H9 (cell line): ENCODE measurements around the gene VIPR2. TPM values are rescaled to one million over a fixed set of nuclear protein-coding genes. Genes with fewer than 3 reads are reported as not detected.

Experiments
- DNase-seq: peaks from one replicate; pipeline ENCODE4 v3.0.0-alpha.2; 2017
- H2AFZ ChIP-seq: one replicate; pipeline ENCODE4 v1.6.1; 2013; ENCODE audit warnings: mild to moderate bottlenecking, low read length, control low read depth, moderate library complexity
- H2AK5ac ChIP-seq: 2 replicates; pipeline ENCODE4 v1.6.1; 2013; ENCODE audit warnings: low read length, control low read depth, mixed read lengths; ENCODE audit not compliant: insufficient read length
- H2BK120ac ChIP-seq: one replicate; pipeline ENCODE4 v1.6.1; 2013; ENCODE audit warnings: low read depth, mild to moderate bottlenecking, low read length, control low read depth, inconsistent platforms; ENCODE audit not compliant: poor library complexity, severe bottlenecking
- H2BK12ac ChIP-seq: 2 replicates; pipeline ENCODE4 v1.6.1; 2013; ENCODE audit warnings: low read length, control low read depth, mixed read lengths, low read depth; ENCODE audit not compliant: insufficient read length
- H2BK15ac ChIP-seq: 2 replicates; pipeline ENCODE4 v1.6.1; 2013; ENCODE audit warnings: low read depth, low read length, control low read depth
- H2BK20ac ChIP-seq: one replicate; pipeline ENCODE4 v1.6.1; 2013; ENCODE audit warnings: low read depth, mild to moderate bottlenecking, low read length, control low read depth, inconsistent platforms; ENCODE audit not compliant: poor library complexity, severe bottlenecking
- H2BK5ac ChIP-seq: 2 replicates; pipeline ENCODE4 v1.6.1; 2013; ENCODE audit warnings: low read length, control low read depth, mixed read lengths; ENCODE audit not compliant: insufficient read length
- H3K14ac ChIP-seq: 2 replicates; pipeline ENCODE4 v1.6.1; 2013; ENCODE audit warnings: low read length, control low read depth; ENCODE audit not compliant: insufficient read depth
- H3K18ac ChIP-seq: 2 replicates; pipeline ENCODE4 v1.6.1; 2013; ENCODE audit warnings: low read depth, mild to moderate bottlenecking, mixed read lengths, low read length, control low read depth; ENCODE audit not compliant: insufficient read length
- H3K23ac ChIP-seq: 2 replicates; pipeline ENCODE4 v1.6.1; 2013; ENCODE audit warnings: low read length, control low read depth, mixed read lengths, low read depth; ENCODE audit not compliant: insufficient read length
- H3K23me2 ChIP-seq: 2 replicates; pipeline ENCODE4 v1.6.1; 2013; ENCODE audit warnings: low read depth, mild to moderate bottlenecking, mixed read lengths, low read length, control low read depth; ENCODE audit not compliant: insufficient read length, poor library complexity, severe bottlenecking
- H3K27ac ChIP-seq: 2 replicates; pipeline ENCODE4 v1.5.1; 2013; ENCODE audit warnings: low read length, control low read depth, mixed read lengths, low read depth; ENCODE audit not compliant: insufficient read length
- H3K27me3 ChIP-seq: 2 replicates; pipeline ENCODE4 v1.6.1; 2013; ENCODE audit warnings: low read length, control low read depth, inconsistent platforms; ENCODE audit not compliant: insufficient read depth
- H3K4ac ChIP-seq: 2 replicates; pipeline ENCODE4 v1.6.1; 2013; ENCODE audit warnings: low read depth, mild to moderate bottlenecking, control low read depth, inconsistent platforms, low read length, moderate library complexity
- H3K4me1 ChIP-seq: 2 replicates; pipeline ENCODE4 v1.6.1; 2013; ENCODE audit warnings: low read length, control low read depth, inconsistent platforms; ENCODE audit not compliant: insufficient read depth
- H3K4me2 ChIP-seq: 2 replicates; pipeline ENCODE4 v1.6.1; 2013; ENCODE audit warnings: low read length, control low read depth, mixed read lengths; ENCODE audit not compliant: insufficient read length, insufficient read depth
- H3K56ac ChIP-seq: 2 replicates; pipeline ENCODE4 v1.6.1; 2013; ENCODE audit warnings: low read depth, mild to moderate bottlenecking, mixed read lengths, low read length, control low read depth; ENCODE audit not compliant: insufficient read length
- H3K79me1 ChIP-seq: 2 replicates; pipeline ENCODE4 v1.6.1; 2013; ENCODE audit warnings: low read depth, mild to moderate bottlenecking, moderate library complexity, low read length, control low read depth, inconsistent platforms; ENCODE audit not compliant: insufficient read depth, poor library complexity, severe bottlenecking
- H3K79me2 ChIP-seq: 2 replicates; pipeline ENCODE4 v1.6.1; 2013; ENCODE audit warnings: low read length, control low read depth, inconsistent platforms; ENCODE audit not compliant: insufficient read depth
- H3K9ac ChIP-seq: 2 replicates; pipeline ENCODE4 v1.6.1; 2013; ENCODE audit warnings: low read length, control low read depth, mixed read lengths; ENCODE audit not compliant: insufficient read length; ENCODE audit errors: extremely low read depth
- H3K9me3 ChIP-seq: one replicate; pipeline ENCODE4 v1.6.1; 2013; ENCODE audit warnings: low read depth, low read length, inconsistent platforms; ENCODE audit not compliant: control insufficient read depth
- H3T11ph ChIP-seq: one replicate; pipeline ENCODE4 v1.6.1; 2013; ENCODE audit warnings: mild to moderate bottlenecking, low read length, control low read depth, inconsistent platforms
- H4K20me1 ChIP-seq: one replicate; pipeline ENCODE4 v1.6.1; 2013; ENCODE audit not compliant: control insufficient read depth, insufficient read length, insufficient read depth
- H4K5ac ChIP-seq: 2 replicates; pipeline ENCODE4 v1.6.1; 2013; ENCODE audit warnings: low read depth, mild to moderate bottlenecking, mixed read lengths, low read length, control low read depth; ENCODE audit not compliant: insufficient read length
- H4K8ac ChIP-seq: replicated peaks from 2 replicates; pipeline ENCODE4 v1.6.1; 2013; ENCODE audit warnings: low read length, control low read depth, mixed read lengths, low read depth; ENCODE audit not compliant: insufficient read length
- H4K91ac ChIP-seq: 2 replicates; pipeline ENCODE4 v1.6.1; 2013; ENCODE audit warnings: low read depth, mild to moderate bottlenecking, moderate library complexity, mixed read lengths, low read length, control low read depth; ENCODE audit not compliant: insufficient read length
- H3K27ac Mint-ChIP-seq, 3 experiments: 2 replicates in 2 of 3; 3 replicates in 1 of 3; pipeline ENCODE4 v1.8.0; 2020 to 2021; ENCODE audit warnings: mixed read lengths in 3 of 3, mild to moderate bottlenecking in 1 of 3, moderate library complexity in 1 of 3
- H3K27me3 Mint-ChIP-seq: 2 replicates; pipeline ENCODE4 v1.8.0; 2021; ENCODE audit warnings: low read depth, mild to moderate bottlenecking, moderate library complexity, mixed read lengths
- H3K36me3 Mint-ChIP-seq, 3 experiments: 2 replicates in 2 of 3; 3 replicates in 1 of 3; pipeline ENCODE4 v1.8.0; 2020 to 2021; ENCODE audit warnings: low read depth in 3 of 3, mixed read lengths in 3 of 3; ENCODE audit not compliant: insufficient read depth in 1 of 3
- H3K4me1 Mint-ChIP-seq, 2 experiments: 2 replicates each; pipeline ENCODE4 v1.8.0; 2020; ENCODE audit warnings: mixed read lengths in 2 of 2
- H3K4me3 Mint-ChIP-seq, 2 experiments: 2 replicates in 1 of 2; 3 replicates in 1 of 2; pipeline ENCODE4 v1.8.0; 2020 to 2021; ENCODE audit warnings: mild to moderate bottlenecking in 2 of 2, mixed read lengths in 2 of 2, moderate library complexity in 1 of 2
- H3K9me3 Mint-ChIP-seq, 2 experiments: 2 replicates in 1 of 2; 3 replicates in 1 of 2; pipeline ENCODE4 v1.8.0; 2020; ENCODE audit warnings: mild to moderate bottlenecking in 2 of 2, mixed read lengths in 2 of 2, moderate library complexity in 1 of 2
- CTCF ChIP-seq: fragments of 200-600 bp; sonication (generic); conservative IDR thresholded peaks from 3 replicates; pipeline ENCODE4 v1.8.0; 2021; ENCODE audit warnings: antibody characterized with exemption, mild to moderate bottlenecking
- WGBS: extraction: QIAGEN DNeasy Blood & Tissue Kit; methylation state at CpG from one replicate; pipeline ENCODE4 v1.1.7; 2013; ENCODE audit warnings: missing lambda C conversion rate, low lambda C conversion rate, mixed read lengths; ENCODE audit not compliant: insufficient read length; ENCODE audit errors: extremely low coverage; 5-methylcytosine and 5-hydroxymethylcytosine counted together
- total RNA-seq: library from RNA; stranded (reverse); gene quantifications from 2 replicates; pipeline ENCODE4 v1.2.1, GENCODE V29; 2021

VIPR2 gene
- total RNA-seq, 1 experiment from 2014 or later = 1.6 TPM

GRCh38 chr7:159159731-159160130 is 15.1 kb upstream of the VIPR2 start:
- H2BK20ac ChIP-seq = no peak overlapping the region
- Mint-ChIP-seq H3K27me3 (peaks cover 8% of the 10 kb centered on the region), H3K4me3 (no peak overlapping the region), H3K27ac (no peak overlapping the region), H3K4me1 (no peaks in the 10 kb centered on the region), H3K9me3 (peaks cover 0 to 32% of the 10 kb centered on the region in 2 experiments; a peak in 2 of 5 replicates), H3K36me3 (no peaks in the 10 kb centered on the region)
- H3K79me2 ChIP-seq = no peaks in the 10 kb centered on the region; the same call in 1 of the 2 replicates
- H2BK12ac ChIP-seq = no peak overlapping the region
- H3K56ac ChIP-seq = no peak overlapping the region
- H2BK15ac ChIP-seq = no peak overlapping the region
- no peak overlapping the region for H2BK120ac ChIP-seq
- H3K27ac ChIP-seq = no peak overlapping the region
- no peak overlapping the region for H3T11ph ChIP-seq
- H3K23me2 ChIP-seq = no peaks in the 10 kb centered on the region
- H4K20me1 ChIP-seq = no peaks in the 10 kb centered on the region
- no peak overlapping the region for H3K4me2 ChIP-seq
- no peak overlapping the region for H3K4ac ChIP-seq
- no peak for DNase-seq
- no peak overlapping the region for H3K23ac ChIP-seq
- H2AK5ac ChIP-seq = no peak overlapping the region
- H2BK5ac ChIP-seq = no peak overlapping the region
- H3K4me1 ChIP-seq = no peaks in the 10 kb centered on the region
- no peak overlapping the region for H2AFZ ChIP-seq
- no peak overlapping the region; the same call in 1 of the 2 replicates for H3K14ac ChIP-seq
- H4K91ac ChIP-seq = no peak overlapping the region
- no peak overlapping the region for H3K9ac ChIP-seq
- H3K18ac ChIP-seq = no peak overlapping the region
- no peak for TF ChIP-seq CTCF
- H4K8ac ChIP-seq = no peak overlapping the region
- no peaks in the 10 kb centered on the region for H3K27me3 ChIP-seq
- H4K5ac ChIP-seq = no peak overlapping the region
- WGBS = no CpG with 5 or more reads among the region's 6 CpGs
- H3K9me3 ChIP-seq = no peaks in the 10 kb centered on the region
- no peaks in the 10 kb centered on the region for H3K79me1 ChIP-seq
